Activated T-cell treated with anti-CD3 and anti-CD28 coated beads, Interleukin-2, amount 50 U/mL, for 24 hours (primary cell): ENCODE data around the gene ELK3.

ENCODE experiments used
- DNase-seq: peaks from one replicate; pipeline ENCODE4 v3.0.0-alpha.2; 2020
- H3K27ac Mint-ChIP-seq: 2 replicates; pipeline ENCODE4 v1.8.0; 2020; ENCODE audit warnings: mild to moderate bottlenecking, mixed read lengths
- H3K27me3 Mint-ChIP-seq: 2 replicates; pipeline ENCODE4 v1.8.0; 2020; ENCODE audit warnings: mixed read lengths
- H3K36me3 Mint-ChIP-seq: 2 replicates; pipeline ENCODE4 v1.8.0; 2020; ENCODE audit warnings: low read depth, mixed read lengths
- H3K4me1 Mint-ChIP-seq: 2 replicates; pipeline ENCODE4 v1.8.0; 2020; ENCODE audit warnings: low read depth, mixed read lengths
- H3K4me3 Mint-ChIP-seq: 2 replicates; pipeline ENCODE4 v1.8.0; 2020; ENCODE audit warnings: mild to moderate bottlenecking, moderate library complexity, mixed read lengths
- H3K9me3 Mint-ChIP-seq: 2 replicates; pipeline ENCODE4 v1.8.0; 2020; ENCODE audit warnings: mixed read lengths

The ELK3 gene

DNA sequence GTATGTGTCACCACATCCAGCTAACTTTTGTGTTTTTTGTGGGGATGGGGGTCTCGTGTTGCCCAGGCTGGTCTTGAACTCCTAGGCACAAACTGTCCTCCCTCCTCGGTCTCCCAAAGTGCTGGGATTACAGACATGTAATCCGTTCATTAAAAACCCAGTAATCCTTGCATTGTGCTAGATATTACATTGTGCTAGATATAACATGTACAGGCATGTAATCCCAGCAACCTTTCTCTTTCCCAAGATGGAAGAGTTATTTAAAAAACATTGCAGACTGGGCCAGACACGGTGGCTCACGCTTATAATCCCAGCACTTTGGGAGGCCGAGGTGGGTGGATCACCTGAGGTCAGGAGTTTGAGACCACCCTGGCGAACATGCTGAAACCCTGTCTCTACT, 19.7 kb downstream of the ELK3 start:
- DNase-seq: peak; percentile 18
- Mint-ChIP-seq H3K27me3 (no peaks in the 10 kb centered on the region), H3K36me3 (peaks cover 55% of the 10 kb centered on the region), H3K4me3 (no peak overlapping the region), H3K4me1 (peaks cover 81% of the 10 kb centered on the region), H3K27ac (peak overlapping the region; percentile 88), H3K9me3 (no peaks in the 10 kb centered on the region)

DNA sequence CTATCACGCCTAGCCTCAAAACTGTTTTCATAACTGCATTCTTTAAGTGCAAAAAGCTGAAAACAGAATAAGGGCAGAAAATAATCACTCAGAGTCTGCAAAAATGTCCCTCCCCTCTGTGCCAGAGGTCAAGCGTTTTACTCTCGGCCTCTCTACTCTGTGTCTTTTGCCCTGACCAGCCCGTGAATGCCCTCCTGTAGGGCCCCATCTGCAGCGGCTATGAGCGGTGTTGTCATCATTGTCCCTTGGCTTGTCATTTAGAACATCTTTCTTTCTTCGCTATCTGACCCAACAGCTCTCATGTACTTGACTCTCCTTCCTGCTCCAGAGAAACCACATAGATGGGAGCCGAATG, 21.7 kb downstream of the ELK3 start:
- H3K9me3 Mint-ChIP-seq: no peaks in the 10 kb centered on the region
- DNase-seq: no peak
- H3K36me3 Mint-ChIP-seq: peaks cover 60% of the 10 kb centered on the region
- H3K27me3 Mint-ChIP-seq: no peaks in the 10 kb centered on the region
- H3K4me3 Mint-ChIP-seq: no peak overlapping the region
- peak overlapping the region; percentile 75 for H3K27ac Mint-ChIP-seq
- H3K4me1 Mint-ChIP-seq: peaks cover 72% of the 10 kb centered on the region

DNA sequence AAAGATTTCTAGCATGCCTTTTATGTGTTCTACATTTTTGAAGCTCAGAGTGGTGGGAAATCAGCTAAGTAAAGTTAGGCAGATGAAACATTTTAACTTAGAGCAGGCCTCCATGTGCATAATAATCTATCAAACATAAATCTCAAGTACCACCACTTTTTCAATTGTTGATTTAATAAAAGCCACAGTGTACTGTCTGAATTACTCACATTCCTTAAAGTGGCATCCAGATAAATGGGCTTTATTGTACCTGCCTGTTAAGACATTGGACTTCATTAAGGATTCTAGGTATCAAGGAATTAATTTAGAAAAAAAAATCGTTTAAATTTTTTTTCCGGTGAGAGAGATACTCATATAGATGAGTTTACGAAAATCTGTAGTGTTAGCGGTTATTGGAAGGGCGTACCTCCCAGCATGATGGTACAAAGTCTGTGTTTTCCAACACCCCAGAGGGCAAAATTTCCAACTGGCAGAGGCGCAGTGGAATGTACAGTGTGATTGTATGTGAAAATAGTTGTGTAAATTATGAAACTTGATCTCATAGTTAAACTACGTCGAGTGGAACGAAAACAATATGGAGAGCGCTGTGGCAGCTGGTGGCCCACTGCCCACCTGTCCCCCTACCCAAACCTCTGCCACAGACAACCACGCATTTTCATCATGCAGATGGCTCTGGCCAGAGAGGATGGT, 25.0 kb downstream of the ELK3 start:
- peaks cover 64% of the 10 kb centered on the region for H3K4me1 Mint-ChIP-seq
- peak overlapping the region; percentile 2 for H3K27ac Mint-ChIP-seq
- no peak for DNase-seq

DNA sequence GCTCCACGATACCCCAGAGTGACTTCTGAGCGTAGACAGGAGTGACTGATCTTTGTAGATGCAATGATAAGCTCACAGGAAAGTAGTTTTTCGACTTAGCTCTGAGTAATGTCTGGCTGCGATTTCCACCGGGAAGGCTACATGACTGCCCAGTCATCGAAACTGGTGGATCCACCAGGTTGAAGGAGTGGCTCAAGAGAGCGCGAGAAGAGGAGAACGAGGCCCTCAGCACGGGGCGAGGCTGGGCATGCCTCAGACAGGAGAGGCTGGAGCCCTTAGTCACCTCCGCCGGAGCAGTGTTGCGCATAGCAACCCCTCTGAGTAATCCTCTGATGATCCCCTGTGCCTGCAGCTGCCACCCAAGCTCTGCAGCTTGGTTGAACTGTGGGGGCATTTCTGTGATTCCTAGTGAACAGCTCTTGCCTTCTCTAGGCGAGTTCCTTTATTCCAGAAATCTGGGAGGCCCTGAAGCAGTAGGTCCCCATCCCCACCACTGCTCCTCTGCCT, 25.6 kb downstream of the ELK3 start:
- DNase-seq: no peak
- Mint-ChIP-seq H3K4me3 (no peak overlapping the region), H3K4me1 (peaks cover 63% of the 10 kb centered on the region), H3K27ac (no peak overlapping the region), H3K27me3 (no peaks in the 10 kb centered on the region), H3K36me3 (peaks cover 84% of the 10 kb centered on the region), H3K9me3 (no peaks in the 10 kb centered on the region)

More for the DNA sequence above, 25.0 kb downstream of the ELK3 start:
- Mint-ChIP-seq H3K9me3 (no peaks in the 10 kb centered on the region), H3K36me3 (peaks cover 82% of the 10 kb centered on the region), H3K27me3 (no peaks in the 10 kb centered on the region), H3K4me3 (no peak overlapping the region)

DNA sequence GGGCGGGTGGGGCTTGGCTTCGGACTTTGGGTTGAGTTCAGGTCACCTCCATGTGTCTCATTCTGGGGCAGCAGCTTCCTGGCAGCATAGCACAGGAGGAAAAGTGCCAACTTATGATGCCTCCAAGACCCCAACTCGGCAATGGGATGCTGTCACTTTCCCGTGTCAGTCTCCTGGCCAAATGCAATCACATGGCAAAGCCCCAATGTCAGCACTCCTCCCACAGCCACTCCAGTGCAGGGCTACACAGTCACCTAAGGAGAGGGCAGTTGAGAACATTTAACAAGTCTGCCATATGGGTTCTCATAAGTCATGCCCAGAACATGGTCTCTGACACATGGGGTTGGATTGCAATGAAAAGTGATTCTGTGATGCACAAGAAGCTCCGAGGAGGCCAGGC, 26.7 kb downstream of the ELK3 start:
- Mint-ChIP-seq H3K27ac (no peak overlapping the region), H3K4me1 (peaks cover 63% of the 10 kb centered on the region), H3K4me3 (no peak overlapping the region), H3K9me3 (no peaks in the 10 kb centered on the region), H3K36me3 (peaks cover 88% of the 10 kb centered on the region), H3K27me3 (no peaks in the 10 kb centered on the region)
- no peak for DNase-seq

DNA sequence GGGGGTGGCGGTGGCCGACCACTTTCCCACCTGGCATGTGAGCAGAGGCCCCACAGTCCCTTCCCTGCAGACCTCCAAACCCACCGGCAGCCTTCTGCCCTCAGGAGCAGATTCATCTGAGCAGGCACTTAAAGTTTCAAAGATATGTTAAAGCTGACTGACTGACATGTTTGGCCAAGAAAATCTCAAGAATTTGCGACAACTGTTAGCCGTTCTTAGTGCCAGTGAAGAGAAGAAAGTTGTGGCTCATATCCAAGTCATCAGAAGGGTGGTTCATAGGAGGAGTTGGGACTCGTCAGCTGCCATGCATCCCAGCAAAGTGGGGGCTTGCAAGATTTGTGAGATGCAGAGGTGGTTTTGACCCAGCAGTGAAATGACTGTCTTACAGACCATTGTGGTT, 27.2 kb downstream of the ELK3 start:
- Mint-ChIP-seq H3K4me3 (no peak overlapping the region), H3K27me3 (no peaks in the 10 kb centered on the region), H3K36me3 (peaks cover 88% of the 10 kb centered on the region), H3K9me3 (no peaks in the 10 kb centered on the region), H3K4me1 (peaks cover 63% of the 10 kb centered on the region), H3K27ac (no peak overlapping the region)
- DNase-seq: no peak

DNA sequence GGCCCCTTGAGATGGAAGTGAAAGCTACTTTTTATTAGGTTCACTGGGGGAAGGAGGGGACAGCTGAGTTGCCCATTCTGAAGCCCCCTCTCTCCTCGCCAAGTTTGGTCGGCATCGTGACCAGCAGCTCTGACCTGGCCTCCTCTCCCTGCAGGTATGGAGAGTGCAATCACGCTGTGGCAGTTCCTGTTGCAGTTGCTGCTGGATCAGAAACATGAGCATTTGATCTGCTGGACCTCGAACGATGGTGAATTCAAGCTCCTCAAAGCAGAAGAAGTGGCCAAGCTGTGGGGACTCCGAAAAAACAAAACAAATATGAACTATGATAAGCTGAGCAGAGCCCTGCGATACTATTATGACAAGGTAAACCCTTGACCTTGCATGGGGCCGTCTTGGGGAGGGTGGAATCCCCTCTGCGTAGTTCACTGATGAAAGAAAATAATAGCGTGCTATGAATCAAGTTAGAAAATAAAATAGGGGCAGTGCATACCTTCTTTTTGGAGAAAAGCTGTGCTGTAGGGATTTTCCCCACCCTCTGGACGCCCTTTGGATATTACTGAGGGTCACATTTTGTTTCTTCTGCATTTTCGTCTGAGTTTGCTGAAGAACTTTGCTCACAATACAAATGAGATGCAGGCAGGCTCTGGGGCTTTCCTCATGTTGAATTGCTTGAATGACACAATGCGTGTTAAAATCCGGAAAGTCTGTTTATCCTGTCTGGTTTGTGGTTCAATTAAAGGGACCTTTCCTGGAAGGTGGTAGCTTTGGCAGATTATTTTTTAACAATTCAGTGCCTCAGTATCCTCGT, 29.4 kb downstream of the ELK3 start:
- Mint-ChIP-seq H3K27ac (peak overlapping the region; percentile 18), H3K4me1 (peaks cover 70% of the 10 kb centered on the region), H3K4me3 (no peak overlapping the region), H3K36me3 (peaks cover 91% of the 10 kb centered on the region), H3K27me3 (no peaks in the 10 kb centered on the region), H3K9me3 (no peaks in the 10 kb centered on the region)
- DNase-seq: no peak

DNA sequence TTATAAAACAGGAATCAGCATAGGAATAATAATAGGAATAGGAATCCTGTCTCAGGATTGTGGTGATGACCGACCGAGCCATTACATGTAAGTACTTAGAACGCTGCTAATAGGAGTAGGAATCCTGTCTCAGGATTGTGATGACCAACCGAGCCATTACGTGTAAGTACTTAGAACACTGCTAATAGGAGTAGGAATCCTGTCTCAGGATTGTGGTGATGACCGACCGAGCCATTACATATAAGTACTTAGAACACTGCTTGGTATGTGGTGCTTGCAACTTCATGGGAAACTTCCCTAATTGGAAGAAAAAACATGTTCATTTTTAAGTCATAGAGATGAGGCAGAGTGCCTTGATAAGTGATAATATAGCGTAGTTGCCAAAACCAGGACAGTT, 30.0 kb downstream of the ELK3 start:
- peaks cover 93% of the 10 kb centered on the region for H3K36me3 Mint-ChIP-seq
- no peaks in the 10 kb centered on the region for H3K9me3 Mint-ChIP-seq
- H3K4me1 Mint-ChIP-seq: peaks cover 67% of the 10 kb centered on the region
- DNase-seq: no peak
- peak overlapping the region; percentile 18 for H3K27ac Mint-ChIP-seq
- no peaks in the 10 kb centered on the region for H3K27me3 Mint-ChIP-seq
- no peak overlapping the region for H3K4me3 Mint-ChIP-seq

DNA sequence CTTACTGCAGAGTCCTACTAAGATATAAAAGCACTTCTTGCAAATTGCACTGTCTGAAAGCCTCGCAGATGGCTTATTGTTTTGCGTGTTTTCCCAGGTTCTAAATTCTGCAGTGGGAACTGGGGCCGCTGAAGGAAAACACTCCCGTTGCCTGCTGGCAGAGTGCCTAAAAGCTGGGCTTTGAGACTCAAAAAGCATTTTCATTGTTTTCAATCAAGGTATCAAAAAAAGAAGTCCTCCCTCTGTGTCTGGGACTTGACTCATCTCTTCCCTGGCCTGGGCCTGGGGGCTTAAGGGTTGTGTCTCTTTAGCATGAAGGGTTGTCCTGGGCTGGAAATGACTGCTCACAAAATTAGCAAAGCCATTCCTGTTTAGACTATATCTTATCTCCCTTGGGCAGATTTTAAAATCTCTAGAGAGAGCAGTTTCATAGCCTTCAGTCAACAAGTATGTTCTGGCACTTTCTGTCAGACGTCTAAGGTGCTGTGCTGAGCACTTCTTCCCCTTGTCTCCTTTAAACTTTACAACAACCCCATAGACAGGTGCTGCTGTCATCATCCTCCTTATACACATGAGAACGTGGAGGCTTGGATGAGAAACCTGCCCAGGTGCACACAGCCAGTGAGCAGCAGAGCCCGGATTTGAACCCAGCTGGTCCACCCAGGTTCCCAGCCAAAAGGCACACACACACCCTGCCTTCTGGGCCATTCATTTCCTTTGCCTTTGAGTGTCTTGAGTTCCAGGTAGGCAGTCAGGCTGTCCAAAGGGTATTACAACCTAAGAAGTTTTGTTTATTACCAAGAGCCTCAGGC, 31.1 kb downstream of the ELK3 start:
- Mint-ChIP-seq H3K27ac (peak overlapping the region; percentile 33), H3K36me3 (peaks cover 91% of the 10 kb centered on the region), H3K9me3 (no peaks in the 10 kb centered on the region)

DNA sequence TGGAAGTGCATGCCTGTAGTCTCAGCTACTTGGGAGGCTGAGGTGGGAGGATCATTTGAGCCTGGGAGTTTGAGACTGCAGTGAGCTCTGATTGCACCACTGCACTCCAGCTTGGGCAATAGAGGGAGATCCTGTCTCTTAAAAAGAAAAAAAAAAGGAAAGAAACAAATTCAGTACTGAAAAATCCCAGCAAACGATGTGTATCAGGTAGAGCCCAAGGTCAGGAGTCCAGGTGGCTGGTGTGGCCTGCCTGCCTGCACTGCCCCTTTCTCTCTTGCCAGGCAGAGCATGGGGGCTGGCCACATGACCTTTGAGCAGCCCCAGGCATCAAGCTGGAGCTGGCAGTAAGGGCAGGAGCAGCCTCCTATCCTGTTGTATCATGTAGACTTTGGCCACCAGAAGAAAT, 31.8 kb downstream of the ELK3 start:
- peaks cover 93% of the 10 kb centered on the region for H3K36me3 Mint-ChIP-seq
- H3K4me1 Mint-ChIP-seq: peaks cover 60% of the 10 kb centered on the region
- peak overlapping the region; percentile 33 for H3K27ac Mint-ChIP-seq
- no peak overlapping the region for H3K4me3 Mint-ChIP-seq
- H3K9me3 Mint-ChIP-seq: no peaks in the 10 kb centered on the region
- H3K27me3 Mint-ChIP-seq: no peaks in the 10 kb centered on the region
- DNase-seq: no peak

More for the DNA sequence above, 31.1 kb downstream of the ELK3 start:
- no peaks in the 10 kb centered on the region for H3K27me3 Mint-ChIP-seq
- peaks cover 61% of the 10 kb centered on the region for H3K4me1 Mint-ChIP-seq
- no peak overlapping the region for H3K4me3 Mint-ChIP-seq
- DNase-seq: no peak

DNA sequence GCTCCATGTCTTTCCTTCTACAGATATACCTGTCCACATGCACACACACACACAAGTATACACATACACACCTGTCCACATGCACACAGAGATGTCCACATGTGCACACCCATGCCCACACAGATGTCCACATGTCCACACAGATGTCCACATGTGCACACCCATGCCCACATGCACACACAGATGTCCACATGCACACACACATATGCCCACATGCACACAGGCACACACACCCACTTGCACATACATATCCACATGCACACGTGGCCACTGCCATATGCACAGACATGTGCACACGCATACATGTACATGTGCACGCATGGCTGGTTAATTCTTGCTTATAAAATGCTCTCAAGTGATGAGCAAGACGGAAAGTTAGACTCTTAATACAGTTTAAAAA, 32.2 kb downstream of the ELK3 start:
- Mint-ChIP-seq H3K27ac (peak overlapping the region; percentile 33), H3K4me1 (peaks cover 56% of the 10 kb centered on the region), H3K9me3 (no peaks in the 10 kb centered on the region), H3K27me3 (no peaks in the 10 kb centered on the region), H3K4me3 (no peak overlapping the region), H3K36me3 (peaks cover 92% of the 10 kb centered on the region)
- DNase-seq: no peak

DNA sequence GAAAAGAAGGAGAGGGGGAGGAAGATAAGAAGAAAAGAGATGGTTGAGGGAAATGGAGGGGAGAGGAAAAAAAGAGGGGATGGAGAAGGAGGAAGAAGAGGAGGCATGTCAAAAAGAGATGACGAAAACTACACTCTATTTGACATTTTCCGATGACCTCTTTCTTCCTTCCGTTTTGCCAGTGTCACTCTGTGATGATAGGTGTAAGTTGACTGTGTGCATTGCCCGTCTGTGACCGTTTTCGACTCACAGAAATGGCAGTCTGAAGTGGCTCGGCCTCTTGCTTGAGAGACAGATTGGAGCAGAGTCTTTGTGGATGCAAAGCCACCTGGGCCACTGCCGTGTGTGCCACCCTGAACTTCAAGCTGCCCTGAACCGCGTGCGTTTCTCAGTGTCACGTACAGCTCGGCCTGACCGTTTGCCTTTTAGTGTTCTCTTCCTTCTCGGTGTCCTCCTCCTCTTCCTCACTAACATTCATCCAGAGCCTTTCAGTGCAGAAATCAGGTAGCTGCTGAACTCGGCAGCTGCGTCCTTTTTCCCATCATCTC, 32.7 kb downstream of the ELK3 start:
- Mint-ChIP-seq H3K9me3 (no peaks in the 10 kb centered on the region), H3K36me3 (peaks cover 93% of the 10 kb centered on the region), H3K27ac (peak overlapping the region; percentile 16), H3K4me3 (no peak overlapping the region), H3K4me1 (peaks cover 57% of the 10 kb centered on the region), H3K27me3 (no peaks in the 10 kb centered on the region)
- no peak for DNase-seq

DNA sequence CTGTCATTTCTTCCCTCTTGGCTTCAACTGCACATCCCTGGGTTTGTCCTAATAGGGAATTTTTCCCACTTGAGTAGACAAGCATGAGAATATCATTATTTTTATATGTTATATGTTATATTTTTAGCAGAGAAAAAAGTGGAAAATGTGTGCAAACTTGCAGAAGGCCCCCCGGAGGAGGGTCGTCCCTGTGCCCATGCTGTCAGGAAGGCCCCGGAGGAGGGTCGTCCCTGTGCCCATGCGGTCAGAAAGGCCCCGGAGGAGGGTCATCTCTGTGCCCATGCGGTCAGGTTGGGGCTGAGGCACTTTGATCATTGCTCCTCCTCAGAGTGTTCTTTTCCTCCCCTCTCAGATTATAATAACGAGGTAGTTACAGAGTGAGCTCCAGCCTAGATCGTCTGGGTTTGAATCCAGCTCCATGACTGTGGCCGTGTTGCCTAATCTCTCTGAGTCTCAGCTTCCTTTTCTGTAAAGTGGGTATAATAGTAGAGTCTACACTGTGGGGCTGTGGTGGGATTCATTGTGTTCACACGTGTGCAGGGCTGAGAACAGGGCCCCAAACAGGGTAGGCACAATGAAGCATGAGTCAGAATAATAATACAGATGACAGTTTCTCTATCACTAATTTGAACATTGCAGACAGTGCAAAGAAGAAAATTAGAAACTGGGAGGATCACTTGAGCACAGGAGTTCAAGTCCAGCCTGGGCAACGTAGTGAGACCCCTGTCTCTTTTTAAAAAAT, 33.4 kb downstream of the ELK3 start:
- peak overlapping the region; percentile 73 for H3K27ac Mint-ChIP-seq
- no peak for DNase-seq
- H3K36me3 Mint-ChIP-seq: peaks cover 89% of the 10 kb centered on the region
- H3K4me1 Mint-ChIP-seq: peaks cover 56% of the 10 kb centered on the region
- H3K9me3 Mint-ChIP-seq: no peaks in the 10 kb centered on the region
- H3K4me3 Mint-ChIP-seq: no peak overlapping the region
- no peaks in the 10 kb centered on the region for H3K27me3 Mint-ChIP-seq
